COR-L47 (cell line): ENCODE measurements around the gene ISCU.
"Not testable (repeated sequence)": the region's sequence is repeated elsewhere in the genome, so short reads cannot be mapped to it uniquely, and the experiment has no call there.

Source experiments
- DNase-seq: peaks from one replicate; lab custom pipeline; 2025; lab: John Stamatoyannopoulos, UW

ISCU gene

GRCh38 chr12:108543652-108544051 is 18.7 kb upstream of the ISCU start:
- DNase-seq: no peak

- DNase-seq: no peak
These were observed 14.7 kb upstream of the ISCU start for GRCh38 chr12:108547686-108548085.

GRCh38 chr12:108548954-108549521 is 13.4 kb upstream of the ISCU start:
- DNase-seq: no peak

- DNase-seq: no peak
These were observed 10.9 kb upstream of the ISCU start for GRCh38 chr12:108551535-108551934.

- DNase-seq: no peak
These were observed 8.6 kb upstream of the ISCU start for GRCh38 chr12:108553799-108554198.

GRCh38 chr12:108555383-108555782 is 7.0 kb upstream of the ISCU start:
- DNase-seq: not testable (repeated sequence)

GRCh38 chr12:108559007-108559655 is 3.3 kb upstream of the ISCU start:
- DNase-seq: no peak

GRCh38 chr12:108559748-108560147 is 2.6 kb upstream of the ISCU start:
- DNase-seq: no peak

- no peak for DNase-seq
These were observed 2.1 kb upstream of the ISCU start for GRCh38 chr12:108560321-108560721.

- peak; percentile 86 for DNase-seq
These were observed 1.4 kb upstream of the ISCU start, which contains the start of gene SART3 for GRCh38 chr12:108560752-108561719. TSS of gene SART3 (minus strand) at chr12:108561173. CDS start at chr12:108561154, 19 bp downstream.

- no peak for DNase-seq
These were observed 496 bp upstream of the ISCU start for GRCh38 chr12:108561852-108562347.

- DNase-seq: peak; percentile 77
These were observed 874 bp downstream of the ISCU start for GRCh38 chr12:108563136-108563803.

GRCh38 chr12:108563804-108564151 is 1.4 kb downstream of the ISCU start:
- no peak for DNase-seq

- peak; percentile 11 for DNase-seq
These were observed 2.3 kb downstream of the ISCU start for GRCh38 chr12:108564724-108565123.

- DNase-seq: no peak
These were observed 2.8 kb downstream of the ISCU start for GRCh38 chr12:108565146-108565545.

- DNase-seq: peak; percentile 82
These were observed 3.6 kb downstream of the ISCU start for GRCh38 chr12:108565976-108566375.

GRCh38 chr12:108566452-108566851 is 4.1 kb downstream of the ISCU start:
- DNase-seq: no peak

GRCh38 chr12:108567406-108568337 is 5.3 kb downstream of the ISCU start:
- DNase-seq: no peak

GRCh38 chr12:108568338-108569154 is 6.2 kb downstream of the ISCU start:
- no peak for DNase-seq
